NCI-H748 treated with DMSO at 0.1 percent for 48 hours (cell line): ENCODE results near the gene KCNQ5.
"Not testable (repeated sequence)": the region's sequence is repeated elsewhere in the genome, so short reads cannot be mapped to it uniquely, and the experiment has no call there.

ENCODE experiments used
- DNase-seq: peaks from one replicate; lab custom pipeline; 2025; lab: John Stamatoyannopoulos, UW

KCNQ5 gene

GRCh38 chr6:72841195-72841594, 219.3 kb downstream of the KCNQ5 start:
- no peak for DNase-seq

GRCh38 chr6:72842140-72842539, 220.3 kb downstream of the KCNQ5 start:
- DNase-seq: no peak

GRCh38 chr6:72844614-72845013, 222.8 kb downstream of the KCNQ5 start:
- no peak for DNase-seq

GRCh38 chr6:72849346-72849745, 227.5 kb downstream of the KCNQ5 start:
- no peak for DNase-seq

GRCh38 chr6:72850040-72850439, 228.2 kb downstream of the KCNQ5 start:
- no peak for DNase-seq

GRCh38 chr6:72850469-72850868, 228.6 kb downstream of the KCNQ5 start:
- peak; percentile 18 for DNase-seq

GRCh38 chr6:72855471-72855870, 233.6 kb downstream of the KCNQ5 start:
- no peak for DNase-seq

GRCh38 chr6:72856801-72857200, 234.9 kb downstream of the KCNQ5 start:
- DNase-seq: no peak

- DNase-seq: no peak
These were observed 236.1 kb downstream of the KCNQ5 start for GRCh38 chr6:72857791-72858585.

GRCh38 chr6:72861059-72861458, 239.2 kb downstream of the KCNQ5 start:
- no peak for DNase-seq

GRCh38 chr6:72861935-72862432, 240.1 kb downstream of the KCNQ5 start:
- no peak for DNase-seq

- no peak for DNase-seq
These were observed 241.3 kb downstream of the KCNQ5 start for GRCh38 chr6:72863131-72863530.

GRCh38 chr6:72864236-72864635, 242.4 kb downstream of the KCNQ5 start:
- DNase-seq: no peak

GRCh38 chr6:72864799-72865198, 242.9 kb downstream of the KCNQ5 start:
- no peak for DNase-seq

GRCh38 chr6:72865467-72865866, 243.6 kb downstream of the KCNQ5 start:
- DNase-seq: no peak

- DNase-seq: no peak
These were observed 247.8 kb downstream of the KCNQ5 start for GRCh38 chr6:72869621-72870020.

GRCh38 chr6:72873433-72873832, 251.6 kb downstream of the KCNQ5 start:
- DNase-seq: no peak

- DNase-seq: no peak
These were observed 254.4 kb downstream of the KCNQ5 start for GRCh38 chr6:72876256-72876655.

- DNase-seq: no peak
These were observed 264.3 kb downstream of the KCNQ5 start for GRCh38 chr6:72886170-72886569.

GRCh38 chr6:72890233-72890632, 268.4 kb downstream of the KCNQ5 start:
- DNase-seq: no peak

- DNase-seq: no peak
These were observed 268.8 kb downstream of the KCNQ5 start for GRCh38 chr6:72890671-72891070.

- no peak for DNase-seq
These were observed 271.0 kb downstream of the KCNQ5 start for GRCh38 chr6:72892901-72893300.

GRCh38 chr6:72894091-72894490, 272.2 kb downstream of the KCNQ5 start:
- DNase-seq: peak; percentile 89

- DNase-seq: not testable (repeated sequence)
These were observed 276.4 kb downstream of the KCNQ5 start for GRCh38 chr6:72898313-72898712.
